ENCODE measurements around the gene SANBR.

Gene SANBR

DNA sequence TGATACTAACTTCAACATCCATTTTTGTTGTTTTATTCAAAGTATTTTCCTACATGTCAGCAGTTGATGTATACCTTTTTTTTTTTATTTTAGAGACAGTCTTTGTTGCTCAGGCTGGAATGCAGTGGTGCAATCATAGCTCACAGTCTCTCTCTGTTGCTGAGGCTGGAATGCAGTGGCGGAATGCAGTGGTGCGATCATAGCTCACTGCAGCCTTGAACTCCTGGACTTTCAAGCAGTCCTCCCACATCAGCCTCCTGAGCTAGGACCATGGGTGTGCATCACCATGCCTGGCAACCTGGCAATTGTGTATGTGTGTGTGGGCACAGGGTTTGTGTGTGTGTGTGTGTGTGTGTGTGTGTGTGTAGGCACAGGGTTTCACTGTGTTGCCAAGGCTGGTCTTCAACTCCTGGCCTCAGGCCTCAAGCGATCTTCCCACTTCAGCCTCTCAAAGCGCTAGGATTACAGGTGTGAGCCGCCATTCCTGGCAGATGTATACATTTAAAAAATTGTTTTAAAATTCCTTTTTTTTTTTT is 24.8 kb downstream of the SANBR start:
- peak; percentile 35 for DNase-seq

DNA sequence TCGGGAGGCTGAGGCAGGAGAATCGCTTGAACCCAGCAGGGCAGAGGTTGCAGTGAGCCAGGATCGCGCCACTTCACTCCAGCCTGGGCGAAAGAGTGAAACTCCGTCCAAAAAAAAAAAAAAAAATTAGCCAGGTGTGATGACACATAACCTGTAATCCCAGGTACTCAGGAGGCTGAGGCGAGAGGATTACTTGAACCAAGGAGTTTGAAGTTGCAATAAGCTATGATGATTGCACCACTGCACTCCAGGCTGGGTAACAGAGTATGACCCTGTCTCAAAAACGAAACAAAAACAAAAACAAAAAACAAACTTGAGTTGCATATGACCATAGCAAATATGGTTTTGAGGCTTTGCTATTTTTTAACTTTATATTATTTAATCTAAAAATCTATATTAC is 25.8 kb downstream of the SANBR start:
- no peak for DNase-seq

DNA sequence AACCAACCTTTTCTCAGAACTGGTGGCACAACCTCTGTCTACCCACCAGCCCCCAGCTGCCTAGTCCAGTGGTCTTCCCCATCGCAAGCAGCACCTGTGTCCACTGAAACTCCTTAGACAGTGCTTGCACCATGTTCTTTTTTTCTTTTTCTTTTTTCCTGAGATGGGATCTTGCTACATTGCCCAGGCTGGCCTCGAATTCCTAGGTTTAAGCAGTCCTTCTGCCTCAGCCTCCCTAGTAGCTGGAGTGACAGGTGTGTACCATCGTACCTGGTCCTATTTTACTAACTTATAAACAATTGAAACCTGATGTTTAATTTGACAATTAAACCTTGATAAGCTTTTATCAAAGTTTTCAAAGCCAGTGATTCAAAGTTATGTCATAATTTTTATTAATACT is 30.8 kb downstream of the SANBR start:
- no peak for DNase-seq

GRCh38 chr2:61100801-61101200 is 35.1 kb downstream of the SANBR start:
- no peak for DNase-seq

DNA sequence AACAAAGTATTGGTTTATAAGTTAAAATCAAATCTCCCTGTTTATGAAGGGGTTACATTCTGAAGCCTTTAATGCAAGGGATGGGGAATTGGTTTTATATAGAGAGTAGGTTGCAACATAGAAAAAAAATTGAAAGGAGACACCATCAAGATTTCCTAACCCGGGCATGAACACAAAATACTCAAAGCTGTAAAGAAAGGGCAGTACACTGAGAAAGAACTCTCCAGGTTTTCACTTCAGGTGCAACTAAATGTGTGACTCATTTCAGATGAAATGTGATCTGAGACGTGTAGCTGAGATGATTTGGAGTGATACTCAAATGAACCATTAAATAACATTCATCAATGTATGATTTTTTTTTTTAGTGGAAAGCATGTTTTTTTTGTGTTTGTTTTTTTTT is 43.6 kb downstream of the SANBR start:
- DNase-seq, result no peak

DNA sequence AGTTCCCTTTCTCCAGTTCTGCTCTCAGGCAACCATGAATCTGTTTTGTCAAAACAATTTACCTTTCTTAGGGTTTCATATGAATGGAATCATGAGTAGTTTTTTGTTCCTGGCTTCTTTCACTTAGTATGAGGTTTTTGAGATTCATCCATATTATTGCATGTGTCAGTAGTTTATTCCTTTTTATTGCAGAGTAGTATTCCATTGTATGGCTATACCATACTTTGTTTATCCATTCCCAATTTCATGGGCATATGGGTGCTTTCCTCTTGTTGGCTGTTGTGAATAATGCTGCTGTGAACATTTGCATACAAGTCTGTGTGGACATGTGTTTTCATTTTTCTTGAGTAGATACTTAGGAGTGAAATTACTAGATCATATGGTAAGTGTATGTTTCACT is 46.0 kb downstream of the SANBR start:
- no peak for DNase-seq

DNA sequence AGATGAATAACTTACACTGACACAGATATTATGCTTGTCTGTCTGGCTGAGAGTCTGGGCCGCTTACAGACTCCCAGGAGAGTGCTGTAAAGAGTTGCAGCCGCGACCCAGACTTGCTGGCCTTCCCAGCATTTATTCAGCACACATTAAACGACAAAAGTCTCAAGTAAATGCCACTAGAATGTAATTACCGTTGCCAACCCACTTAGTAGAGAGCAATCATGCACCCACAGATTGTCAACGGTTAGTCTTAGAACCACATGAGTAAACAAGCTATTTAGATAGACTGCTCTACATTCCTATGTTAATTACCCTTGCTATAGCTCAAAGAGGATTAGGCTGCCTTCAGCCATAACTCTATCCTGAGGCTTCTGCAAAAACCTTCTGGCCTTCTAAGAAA is 48.5 kb downstream of the SANBR start:
- DNase-seq, result no peak

Data from NCI-H226 (cell line).